NOMO-1 (cell line): ENCODE measurements around the gene RLF.

Experiments used
- DNase-seq, 2 experiments: peaks; one replicate each; lab custom pipeline; 2025; ENCODE audit not compliant: unreplicated experiment in 2 of 2; lab: John Stamatoyannopoulos, UW

Gene RLF

GRCh38 chr1:40224040-40224439 lies 62.9 kb downstream of the RLF start:
- no peak for DNase-seq

- DNase-seq, result no peak
Observed at GRCh38 chr1:40226192-40226591, 65.0 kb downstream of the RLF start.

GRCh38 chr1:40232444-40232843 lies 71.3 kb downstream of the RLF start:
- no peak for DNase-seq

GRCh38 chr1:40239626-40240025 lies 78.4 kb downstream of the RLF start:
- no peak for DNase-seq

GRCh38 chr1:40240390-40240789 lies 79.2 kb downstream of the RLF start:
- DNase-seq, result no peak

- DNase-seq, result peak in 1 of 2 experiments; percentile 10
Observed at GRCh38 chr1:40241362-40241761, 80.2 kb downstream of the RLF start.

- no peak for DNase-seq
Observed at GRCh38 chr1:40243351-40243750, 82.2 kb downstream of the RLF start.

GRCh38 chr1:40244138-40244744 lies 83.1 kb downstream of the RLF start:
- no peak for DNase-seq

- no peak for DNase-seq
Observed at GRCh38 chr1:40245686-40246085, 84.5 kb downstream of the RLF start.

- DNase-seq, result no peak
Observed at GRCh38 chr1:40247655-40248054, 86.5 kb downstream of the RLF start, which contains the start of gene TMCO2. Gene TMCO2, plus strand, starts transcription at chr1:40247937. Its CDS starts 57 bp downstream, at chr1:40247994.

- DNase-seq, result no peak
Observed at GRCh38 chr1:40248412-40248811, 87.2 kb downstream of the RLF start.

- DNase-seq, result peak in 1 of 2 experiments; percentile 18
Observed at GRCh38 chr1:40251456-40251855, 90.3 kb downstream of the RLF start.

GRCh38 chr1:40252601-40253000 lies 91.4 kb downstream of the RLF start:
- no peak for DNase-seq

GRCh38 chr1:40255231-40255630 lies 94.0 kb downstream of the RLF start:
- no peak for DNase-seq

- DNase-seq, result no peak
Observed at GRCh38 chr1:40256401-40257084, 95.4 kb downstream of the RLF start.

GRCh38 chr1:40257313-40257687 lies 96.1 kb downstream of the RLF start:
- DNase-seq, result peak in 1 of 2 experiments; percentile 65

GRCh38 chr1:40257688-40258444 lies 96.7 kb downstream of the RLF start, which contains the start of gene ZMPSTE24:
Gene ZMPSTE24, plus strand, starts transcription at chr1:40258236. Its CDS starts 36 bp downstream, at chr1:40258272.
- DNase-seq, result peak; percentile 92 to 97

- DNase-seq, result peak in 1 of 2 experiments; percentile 10
Observed at GRCh38 chr1:40258445-40258769, 97.2 kb downstream of the RLF start.

GRCh38 chr1:40264354-40264781 lies 103.2 kb downstream of the RLF start:
- no peak for DNase-seq

- no peak for DNase-seq
Observed at GRCh38 chr1:40265298-40265697, 104.1 kb downstream of the RLF start.

GRCh38 chr1:40265919-40266318 lies 104.7 kb downstream of the RLF start:
- no peak for DNase-seq
